Ishikawa (cell line): Measurements from ENCODE around the gene EFHD1.

ENCODE experiments used
- CEBPB ChIP-seq: IDR thresholded peaks from 2 replicates; pipeline ENCODE4 v1.6.1; 2012
- CREB1 ChIP-seq: IDR thresholded peaks from 2 replicates; pipeline ENCODE4 v1.6.1; 2012; ENCODE audit warnings: low read depth
- EGR1 ChIP-seq: IDR thresholded peaks from 2 replicates; pipeline ENCODE4 v1.6.1; 2012
- EP300 ChIP-seq: IDR thresholded peaks from 2 replicates; pipeline ENCODE4 v1.6.1; 2012; ENCODE audit warnings: borderline replicate concordance
- FOXM1 ChIP-seq: IDR thresholded peaks from 2 replicates; pipeline ENCODE4 v1.6.1; 2012; ENCODE audit warnings: low read depth, borderline replicate concordance
- MAX ChIP-seq: IDR thresholded peaks from 2 replicates; pipeline ENCODE4 v1.6.1; 2012
- NFIC ChIP-seq: IDR thresholded peaks from 2 replicates; pipeline ENCODE4 v1.6.1; 2012
- RAD21 ChIP-seq: IDR thresholded peaks from 2 replicates; pipeline ENCODE4 v1.6.1; 2012; ENCODE audit warnings: low read depth
- TAF1 ChIP-seq: IDR thresholded peaks from 2 replicates; pipeline ENCODE4 v1.6.1; 2012; ENCODE audit warnings: low read depth, mild to moderate bottlenecking
- TCF12 ChIP-seq: IDR thresholded peaks from 2 replicates; pipeline ENCODE4 v1.6.1; 2012; ENCODE audit warnings: low read depth
- TEAD4 ChIP-seq: IDR thresholded peaks from 2 replicates; pipeline ENCODE4 v1.6.1; 2012
- YY1 ChIP-seq: IDR thresholded peaks from 2 replicates; pipeline ENCODE4 v1.6.1; 2012; ENCODE audit warnings: low read depth
- ZBTB7A ChIP-seq: IDR thresholded peaks from 2 replicates; pipeline ENCODE4 v1.6.1; 2012; ENCODE audit warnings: low read depth
- TF ChIP-seq, protein P1 (sequence below): IDR thresholded peaks from 2 replicates; pipeline ENCODE4 v1.6.1; 2012; ENCODE audit warnings: low read depth, mild to moderate bottlenecking

DNA sequence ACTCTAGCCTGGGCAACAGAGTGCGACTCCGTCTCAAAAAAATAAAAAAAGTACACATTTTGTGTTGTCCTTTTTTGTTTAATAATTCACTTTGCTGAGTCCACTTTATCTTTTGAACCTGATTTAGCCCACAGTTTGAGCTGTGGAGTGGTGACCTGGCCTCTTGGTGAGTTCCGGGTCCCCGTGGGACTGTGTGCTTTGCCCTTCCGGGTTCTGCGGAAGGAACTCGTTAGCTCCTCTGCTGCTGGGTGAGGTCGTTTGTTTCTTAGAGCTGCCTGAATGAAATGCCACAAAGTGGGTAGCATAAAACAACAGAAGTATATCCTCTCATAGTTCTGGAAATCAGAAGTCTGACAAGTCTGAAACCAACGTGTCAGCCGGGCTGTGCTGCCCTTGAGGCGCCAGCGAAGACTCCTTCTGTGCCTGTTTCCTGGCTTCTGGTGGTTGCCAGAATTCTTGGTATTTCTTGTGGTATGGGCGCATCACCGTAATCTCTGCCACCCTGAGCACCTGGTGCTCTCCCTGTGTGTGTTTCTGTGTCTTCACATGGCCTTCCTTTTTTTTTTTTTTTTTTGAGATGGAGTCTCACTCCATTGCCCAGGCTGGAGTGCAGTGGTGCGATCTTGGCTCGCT is 3.5 kb downstream of the EFHD1 start:
- TF ChIP-seq MAX (no peak), EP300 (no peak), TCF12 (no peak), RAD21 (no peak), NFIC (no peak), CREB1 (no peak), FOXM1 (no peak), ZBTB7A (no peak), CEBPB (no peak), TEAD4 (no peak), YY1 (no peak), EGR1 (no peak), TAF1 (no peak)
- TF ChIP-seq, protein P1, sequence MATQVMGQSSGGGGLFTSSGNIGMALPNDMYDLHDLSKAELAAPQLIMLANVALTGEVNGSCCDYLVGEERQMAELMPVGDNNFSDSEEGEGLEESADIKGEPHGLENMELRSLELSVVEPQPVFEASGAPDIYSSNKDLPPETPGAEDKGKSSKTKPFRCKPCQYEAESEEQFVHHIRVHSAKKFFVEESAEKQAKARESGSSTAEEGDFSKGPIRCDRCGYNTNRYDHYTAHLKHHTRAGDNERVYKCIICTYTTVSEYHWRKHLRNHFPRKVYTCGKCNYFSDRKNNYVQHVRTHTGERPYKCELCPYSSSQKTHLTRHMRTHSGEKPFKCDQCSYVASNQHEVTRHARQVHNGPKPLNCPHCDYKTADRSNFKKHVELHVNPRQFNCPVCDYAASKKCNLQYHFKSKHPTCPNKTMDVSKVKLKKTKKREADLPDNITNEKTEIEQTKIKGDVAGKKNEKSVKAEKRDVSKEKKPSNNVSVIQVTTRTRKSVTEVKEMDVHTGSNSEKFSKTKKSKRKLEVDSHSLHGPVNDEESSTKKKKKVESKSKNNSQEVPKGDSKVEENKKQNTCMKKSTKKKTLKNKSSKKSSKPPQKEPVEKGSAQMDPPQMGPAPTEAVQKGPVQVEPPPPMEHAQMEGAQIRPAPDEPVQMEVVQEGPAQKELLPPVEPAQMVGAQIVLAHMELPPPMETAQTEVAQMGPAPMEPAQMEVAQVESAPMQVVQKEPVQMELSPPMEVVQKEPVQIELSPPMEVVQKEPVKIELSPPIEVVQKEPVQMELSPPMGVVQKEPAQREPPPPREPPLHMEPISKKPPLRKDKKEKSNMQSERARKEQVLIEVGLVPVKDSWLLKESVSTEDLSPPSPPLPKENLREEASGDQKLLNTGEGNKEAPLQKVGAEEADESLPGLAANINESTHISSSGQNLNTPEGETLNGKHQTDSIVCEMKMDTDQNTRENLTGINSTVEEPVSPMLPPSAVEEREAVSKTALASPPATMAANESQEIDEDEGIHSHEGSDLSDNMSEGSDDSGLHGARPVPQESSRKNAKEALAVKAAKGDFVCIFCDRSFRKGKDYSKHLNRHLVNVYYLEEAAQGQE, result no peak
